ENCODE results near the gene TECRL.

TECRL gene

GRCh38 chr4:64330143-64330542 is 79.1 kb downstream of the TECRL start:
- DNase-seq (ENCODE audit: low read depth in 2 of 2, low spot score in 1 of 2), result no peak

- DNase-seq (ENCODE audit: low read depth in 2 of 2, low spot score in 1 of 2), result no peak
Observed at GRCh38 chr4:64327237-64327636, 82.0 kb downstream of the TECRL start.

GRCh38 chr4:64326507-64326906 is 82.7 kb downstream of the TECRL start:
- DNase-seq (ENCODE audit: low read depth in 2 of 2, low spot score in 1 of 2), result no peak

- DNase-seq (ENCODE audit: low read depth in 2 of 2, low spot score in 1 of 2), result no peak
Observed at GRCh38 chr4:64306255-64306565, 103.0 kb downstream of the TECRL start.

GRCh38 chr4:64305565-64306254 is 103.5 kb downstream of the TECRL start:
- DNase-seq (ENCODE audit: low read depth in 2 of 2, low spot score in 1 of 2), result no peak

GRCh38 chr4:64272432-64272831 is 136.8 kb downstream of the TECRL start:
- no peak for DNase-seq (ENCODE audit: low read depth in 2 of 2, low spot score in 1 of 2)

GRCh38 chr4:64271601-64272081 is 137.6 kb downstream of the TECRL start:
- DNase-seq (ENCODE audit: low read depth in 2 of 2, low spot score in 1 of 2), result no peak

- no peak for DNase-seq (ENCODE audit: low read depth in 2 of 2, low spot score in 1 of 2)
Observed at GRCh38 chr4:64266669-64267068, 142.6 kb downstream of the TECRL start.

GRCh38 chr4:64266263-64266662 is 143.0 kb downstream of the TECRL start:
- DNase-seq (ENCODE audit: low read depth in 2 of 2, low spot score in 1 of 2), result no peak

GRCh38 chr4:64251781-64252180 is 157.5 kb downstream of the TECRL start:
- no peak for DNase-seq (ENCODE audit: low read depth in 2 of 2, low spot score in 1 of 2)

- no peak for DNase-seq (ENCODE audit: low read depth in 2 of 2, low spot score in 1 of 2)
Observed at GRCh38 chr4:64250488-64250887, 158.8 kb downstream of the TECRL start.

GRCh38 chr4:64250061-64250460 is 159.2 kb downstream of the TECRL start:
- no peak for DNase-seq (ENCODE audit: low read depth in 2 of 2, low spot score in 1 of 2)

- no peak for DNase-seq (ENCODE audit: low read depth in 2 of 2, low spot score in 1 of 2)
Observed at GRCh38 chr4:64248186-64248585, 161.1 kb downstream of the TECRL start.

GRCh38 chr4:64230709-64231310 is 178.4 kb downstream of the TECRL start:
- DNase-seq (ENCODE audit: low read depth in 2 of 2, low spot score in 1 of 2), result no peak
